Mammary epithelial cell (primary cell): ENCODE results near the gene DIAPH2.

Source experiments
- EZH2 ChIP-seq: IDR thresholded peaks from 2 replicates; pipeline ENCODE4 v1.6.1; 2012; ENCODE audit warnings: low read length, inconsistent platforms, borderline replicate concordance
- TF ChIP-seq, protein P1 (sequence below), 2 donors: IDR thresholded peaks in 1 of 2; conservative IDR thresholded peaks in 1 of 2; 2 replicates each; pipeline ENCODE4 v1.5.1; 2011 to 2012; ENCODE audit warnings: inconsistent platforms in 2 of 2, low read length in 2 of 2, mild to moderate bottlenecking in 2 of 2, control low read depth in 1 of 2, low read depth in 1 of 2; ENCODE audit not compliant: insufficient read depth in 1 of 2; ENCODE audit errors: extremely low read depth in 1 of 2

DNA sequence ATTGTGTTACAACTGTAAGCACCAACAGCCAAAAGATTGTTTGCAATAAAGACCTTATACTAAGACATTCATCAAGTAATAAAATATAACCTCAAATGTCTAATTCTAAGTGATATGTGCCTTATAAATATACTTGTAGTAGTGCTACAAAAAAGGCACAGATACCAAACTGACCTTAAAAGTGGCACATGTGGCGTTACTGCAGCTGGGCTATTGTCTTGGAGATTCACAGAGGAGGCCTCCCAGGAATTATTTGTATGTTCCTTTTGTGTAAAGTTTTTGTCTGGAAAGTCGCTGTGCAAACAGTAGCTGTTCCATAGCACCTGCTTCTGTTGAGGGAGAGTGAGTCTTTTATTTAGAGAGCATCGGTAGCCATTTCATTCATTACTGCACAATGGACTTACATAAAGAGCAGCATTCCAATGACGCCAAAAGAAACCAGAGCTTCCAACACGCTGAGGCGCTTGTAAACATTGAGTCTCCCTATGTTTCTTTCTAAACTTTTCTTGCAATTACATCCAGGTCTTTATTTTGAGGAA, 342.8 kb downstream of the DIAPH2 start:
- TF ChIP-seq, protein P1, sequence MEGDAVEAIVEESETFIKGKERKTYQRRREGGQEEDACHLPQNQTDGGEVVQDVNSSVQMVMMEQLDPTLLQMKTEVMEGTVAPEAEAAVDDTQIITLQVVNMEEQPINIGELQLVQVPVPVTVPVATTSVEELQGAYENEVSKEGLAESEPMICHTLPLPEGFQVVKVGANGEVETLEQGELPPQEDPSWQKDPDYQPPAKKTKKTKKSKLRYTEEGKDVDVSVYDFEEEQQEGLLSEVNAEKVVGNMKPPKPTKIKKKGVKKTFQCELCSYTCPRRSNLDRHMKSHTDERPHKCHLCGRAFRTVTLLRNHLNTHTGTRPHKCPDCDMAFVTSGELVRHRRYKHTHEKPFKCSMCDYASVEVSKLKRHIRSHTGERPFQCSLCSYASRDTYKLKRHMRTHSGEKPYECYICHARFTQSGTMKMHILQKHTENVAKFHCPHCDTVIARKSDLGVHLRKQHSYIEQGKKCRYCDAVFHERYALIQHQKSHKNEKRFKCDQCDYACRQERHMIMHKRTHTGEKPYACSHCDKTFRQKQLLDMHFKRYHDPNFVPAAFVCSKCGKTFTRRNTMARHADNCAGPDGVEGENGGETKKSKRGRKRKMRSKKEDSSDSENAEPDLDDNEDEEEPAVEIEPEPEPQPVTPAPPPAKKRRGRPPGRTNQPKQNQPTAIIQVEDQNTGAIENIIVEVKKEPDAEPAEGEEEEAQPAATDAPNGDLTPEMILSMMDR (conservative IDR thresholded peaks at IDR 0.05 in 1 of 2, IDR thresholded peaks at IDR 0.05 in 1 of 2; ENCODE audit: extremely low read depth in 1 of 2, insufficient read depth in 1 of 2, low read depth in 1 of 2, low read length in 2 of 2), result no peak
- TF ChIP-seq EZH2, result no peak
